ENCODE measurements around the gene ABCC1.
"Not testable (repeated sequence)": the region's sequence is repeated elsewhere in the genome, so short reads cannot be mapped to it uniquely, and the experiment has no call there.

DNA sequence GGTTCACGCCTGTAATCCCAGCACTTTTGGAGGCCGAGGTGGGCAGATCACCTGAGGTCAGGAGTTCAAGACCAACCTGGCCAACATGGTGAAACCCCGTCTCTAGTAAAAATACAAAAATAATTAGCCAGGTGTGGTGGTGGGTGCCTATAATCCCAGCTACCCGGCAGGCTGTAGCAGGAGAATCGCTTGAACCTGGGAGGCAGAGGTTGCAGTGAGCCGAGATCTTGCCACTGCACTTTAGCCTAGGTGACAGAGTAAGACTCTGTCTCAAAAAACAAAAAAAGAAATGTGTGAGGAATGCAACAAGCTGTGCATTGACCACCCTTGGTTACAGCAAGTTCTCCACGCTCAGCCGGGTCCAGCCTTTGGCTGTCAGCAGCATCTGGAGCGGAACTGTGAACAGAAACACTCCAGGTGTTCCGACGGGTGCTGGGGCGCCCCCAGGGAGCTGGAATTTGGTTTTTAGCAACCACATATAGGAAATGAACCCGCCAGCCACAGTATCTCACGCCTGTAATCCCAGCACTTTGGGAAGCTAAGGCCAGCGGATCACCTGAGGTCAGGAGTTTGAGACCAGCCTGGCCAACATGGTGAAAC is 198.7 kb downstream of the ABCC1 start:
- TF ChIP-seq ZNF366 (tag by site-specific recombination; conservative IDR thresholded peaks at IDR 0.05); ZNF768 (tag by site-specific recombination; IDR thresholded peaks at IDR 0.05); ZNF169 (tag by site-specific recombination; IDR thresholded peaks at IDR 0.05); ZNF433 (tag by site-specific recombination; IDR thresholded peaks at IDR 0.05; ENCODE audit: low read depth); SALL2 (tag by site-specific recombination; IDR thresholded peaks at IDR 0.05; ENCODE audit: borderline replicate concordance); ZFHX2 (tag by site-specific recombination; conservative IDR thresholded peaks at IDR 0.05); ZNF274 (IDR thresholded peaks at IDR 0.05; ENCODE audit: low read length); ZNF274 (tag by site-specific recombination; IDR thresholded peaks at IDR 0.05; ENCODE audit: borderline replicate concordance): not testable (repeated sequence)
- TF ChIP-seq, protein P1, sequence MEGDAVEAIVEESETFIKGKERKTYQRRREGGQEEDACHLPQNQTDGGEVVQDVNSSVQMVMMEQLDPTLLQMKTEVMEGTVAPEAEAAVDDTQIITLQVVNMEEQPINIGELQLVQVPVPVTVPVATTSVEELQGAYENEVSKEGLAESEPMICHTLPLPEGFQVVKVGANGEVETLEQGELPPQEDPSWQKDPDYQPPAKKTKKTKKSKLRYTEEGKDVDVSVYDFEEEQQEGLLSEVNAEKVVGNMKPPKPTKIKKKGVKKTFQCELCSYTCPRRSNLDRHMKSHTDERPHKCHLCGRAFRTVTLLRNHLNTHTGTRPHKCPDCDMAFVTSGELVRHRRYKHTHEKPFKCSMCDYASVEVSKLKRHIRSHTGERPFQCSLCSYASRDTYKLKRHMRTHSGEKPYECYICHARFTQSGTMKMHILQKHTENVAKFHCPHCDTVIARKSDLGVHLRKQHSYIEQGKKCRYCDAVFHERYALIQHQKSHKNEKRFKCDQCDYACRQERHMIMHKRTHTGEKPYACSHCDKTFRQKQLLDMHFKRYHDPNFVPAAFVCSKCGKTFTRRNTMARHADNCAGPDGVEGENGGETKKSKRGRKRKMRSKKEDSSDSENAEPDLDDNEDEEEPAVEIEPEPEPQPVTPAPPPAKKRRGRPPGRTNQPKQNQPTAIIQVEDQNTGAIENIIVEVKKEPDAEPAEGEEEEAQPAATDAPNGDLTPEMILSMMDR (tag by site-specific recombination; IDR thresholded peaks at IDR 0.05): not testable (repeated sequence)
- TF ChIP-seq, protein P2, sequence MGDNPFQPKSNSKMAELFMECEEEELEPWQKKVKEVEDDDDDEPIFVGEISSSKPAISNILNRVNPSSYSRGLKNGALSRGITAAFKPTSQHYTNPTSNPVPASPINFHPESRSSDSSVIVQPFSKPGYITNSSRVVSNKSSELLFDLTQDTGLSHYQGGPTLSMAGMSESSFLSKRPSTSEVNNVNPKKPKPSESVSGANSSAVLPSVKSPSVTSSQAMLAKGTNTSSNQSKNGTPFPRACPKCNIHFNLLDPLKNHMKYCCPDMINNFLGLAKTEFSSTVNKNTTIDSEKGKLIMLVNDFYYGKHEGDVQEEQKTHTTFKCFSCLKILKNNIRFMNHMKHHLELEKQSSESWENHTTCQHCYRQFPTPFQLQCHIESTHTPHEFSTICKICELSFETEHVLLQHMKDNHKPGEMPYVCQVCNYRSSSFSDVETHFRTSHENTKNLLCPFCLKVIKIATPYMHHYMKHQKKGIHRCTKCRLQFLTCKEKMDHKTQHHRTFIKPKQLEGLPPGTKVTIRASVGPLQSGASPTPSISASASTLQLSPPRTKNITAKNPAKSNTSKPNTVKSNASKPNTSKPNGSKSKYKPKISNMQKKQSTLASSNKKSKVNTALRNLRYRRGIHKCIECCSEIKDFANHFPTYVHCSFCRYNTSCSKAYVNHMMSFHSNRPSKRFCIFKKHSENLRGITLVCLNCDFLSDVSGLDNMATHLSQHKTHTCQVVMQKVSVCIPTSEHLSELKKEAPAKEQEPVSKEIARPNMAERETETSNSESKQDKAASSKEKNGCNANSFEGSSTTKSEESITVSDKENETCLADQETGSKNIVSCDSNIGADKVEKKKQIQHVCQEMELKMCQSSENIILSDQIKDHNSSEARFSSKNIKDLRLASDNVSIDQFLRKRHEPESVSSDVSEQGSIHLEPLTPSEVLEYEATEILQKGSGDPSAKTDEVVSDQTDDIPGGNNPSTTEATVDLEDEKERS (tag by site-specific recombination; IDR thresholded peaks at IDR 0.05): not testable (repeated sequence)
- TF ChIP-seq, protein P3, sequence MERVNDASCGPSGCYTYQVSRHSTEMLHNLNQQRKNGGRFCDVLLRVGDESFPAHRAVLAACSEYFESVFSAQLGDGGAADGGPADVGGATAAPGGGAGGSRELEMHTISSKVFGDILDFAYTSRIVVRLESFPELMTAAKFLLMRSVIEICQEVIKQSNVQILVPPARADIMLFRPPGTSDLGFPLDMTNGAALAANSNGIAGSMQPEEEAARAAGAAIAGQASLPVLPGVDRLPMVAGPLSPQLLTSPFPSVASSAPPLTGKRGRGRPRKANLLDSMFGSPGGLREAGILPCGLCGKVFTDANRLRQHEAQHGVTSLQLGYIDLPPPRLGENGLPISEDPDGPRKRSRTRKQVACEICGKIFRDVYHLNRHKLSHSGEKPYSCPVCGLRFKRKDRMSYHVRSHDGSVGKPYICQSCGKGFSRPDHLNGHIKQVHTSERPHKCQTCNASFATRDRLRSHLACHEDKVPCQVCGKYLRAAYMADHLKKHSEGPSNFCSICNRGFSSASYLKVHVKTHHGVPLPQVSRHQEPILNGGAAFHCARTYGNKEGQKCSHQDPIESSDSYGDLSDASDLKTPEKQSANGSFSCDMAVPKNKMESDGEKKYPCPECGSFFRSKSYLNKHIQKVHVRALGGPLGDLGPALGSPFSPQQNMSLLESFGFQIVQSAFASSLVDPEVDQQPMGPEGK (tag by site-specific recombination; IDR thresholded peaks at IDR 0.05): not testable (repeated sequence)
